GOT3 (cell line): ENCODE measurements around the gene SESN1.

Source experiments
- DNase-seq: peaks from one replicate; lab custom pipeline; 2025; ENCODE audit warnings: mixed read lengths; lab: John Stamatoyannopoulos, UW

The SESN1 gene

GRCh38 chr6:109060571-109060970 lies 34.1 kb downstream of the SESN1 start:
- no peak for DNase-seq

- DNase-seq = no peak
These were observed 35.0 kb downstream of the SESN1 start for GRCh38 chr6:109059571-109060021.

GRCh38 chr6:109059153-109059552 lies 35.5 kb downstream of the SESN1 start:
- DNase-seq = no peak

- DNase-seq = no peak
These were observed 36.0 kb downstream of the SESN1 start for GRCh38 chr6:109058620-109059019.

GRCh38 chr6:109056661-109057060 lies 38.0 kb downstream of the SESN1 start:
- DNase-seq = no peak

GRCh38 chr6:109055771-109056235 lies 38.8 kb downstream of the SESN1 start:
- DNase-seq = no peak

GRCh38 chr6:109053336-109053735 lies 41.3 kb downstream of the SESN1 start:
- DNase-seq = no peak

- DNase-seq = no peak
These were observed 41.8 kb downstream of the SESN1 start for GRCh38 chr6:109052852-109053251.

GRCh38 chr6:109052018-109052651 lies 42.5 kb downstream of the SESN1 start:
- DNase-seq = no peak

- no peak for DNase-seq
These were observed 43.2 kb downstream of the SESN1 start for GRCh38 chr6:109051301-109052017.

- no peak for DNase-seq
These were observed 44.1 kb downstream of the SESN1 start for GRCh38 chr6:109050447-109051102.

- DNase-seq = no peak
These were observed 44.6 kb downstream of the SESN1 start for GRCh38 chr6:109050012-109050411.

- no peak for DNase-seq
These were observed 45.8 kb downstream of the SESN1 start for GRCh38 chr6:109048670-109049415.

GRCh38 chr6:109048176-109048575 lies 46.5 kb downstream of the SESN1 start:
- DNase-seq = no peak

GRCh38 chr6:109045493-109045892 lies 49.2 kb downstream of the SESN1 start:
- DNase-seq = no peak

GRCh38 chr6:109039795-109040194 lies 54.9 kb downstream of the SESN1 start:
- no peak for DNase-seq

GRCh38 chr6:109038837-109039398 lies 55.7 kb downstream of the SESN1 start:
- DNase-seq = no peak

GRCh38 chr6:109036574-109037294 lies 57.9 kb downstream of the SESN1 start:
- no peak for DNase-seq

GRCh38 chr6:109034526-109034925 lies 60.1 kb downstream of the SESN1 start:
- no peak for DNase-seq

- DNase-seq = no peak
These were observed 61.0 kb downstream of the SESN1 start for GRCh38 chr6:109033655-109034054.

- DNase-seq = no peak
These were observed 63.2 kb downstream of the SESN1 start for GRCh38 chr6:109031416-109031815.
